Endothelial cell of umbilical vein (primary cell): ENCODE data around the gene TIMP4. TPM values are rescaled to one million over a fixed set of nuclear protein-coding genes. Genes with fewer than 3 reads are reported as not detected.

ENCODE experiments used
- BruUV-seq: library from RNA; stranded (reverse); fragments of 400-500 nt; replicated peaks from 2 replicates; lab custom pipeline; 2021; lab: Mats Ljungman, UMichigan
- CTCF ChIA-PET: fragments of 300-600, 350-600 bp; sonication (Branson Sonifier 250); formaldehyde crosslinking; loops from one replicate; lab custom pipeline; 2021; ENCODE audit warnings: antibody characterized with exemption, inconsistent platforms; lab: Charles Lee
- POLR2A ChIA-PET: fragments of 300-600, 350-600 bp; sonication (Branson Sonifier 250); formaldehyde crosslinking; loops from one replicate; lab custom pipeline; 2021; ENCODE audit warnings: antibody characterized with exemption, inconsistent platforms; lab: Charles Lee
- DNase-seq: peaks from one replicate; pipeline ENCODE4 v3.0.0-alpha.2; 2011; ENCODE audit warnings: low read depth, low spot score
- FAIRE-seq: peaks from 2 replicates; lab custom pipeline; 2011; peaks lifted over from hg19 to GRCh38; lab: Jason Lieb, UNC
- H2AFZ ChIP-seq: 2 replicates; pipeline ENCODE4 v1.6.0; 2012; ENCODE audit warnings: low read depth, low read length, control low read depth, inconsistent platforms
- H3K27ac ChIP-seq: 2 replicates; pipeline ENCODE4 v1.5.1; 2011; ENCODE audit warnings: low read depth, mild to moderate bottlenecking, control low read depth, low read length, moderate library complexity; ENCODE audit not compliant: insufficient read depth
- H3K27me3 ChIP-seq, 2 experiments: 2 replicates each; pipeline versions ENCODE4 v1.6.0 to v1.6.1; 2011; ENCODE audit warnings: low read length in 2 of 2, mixed read lengths in 1 of 2; ENCODE audit not compliant: control insufficient read depth in 2 of 2, insufficient read depth in 2 of 2
- H3K36me3 ChIP-seq, 2 experiments: 2 replicates in 1 of 2; 3 replicates in 1 of 2; pipeline ENCODE4 v1.5.1; 2011; ENCODE audit warnings: low read length in 2 of 2, mild to moderate bottlenecking in 1 of 2, moderate library complexity in 1 of 2; ENCODE audit not compliant: control insufficient read depth in 2 of 2, insufficient read depth in 2 of 2; ENCODE audit errors: extremely low read depth in 1 of 2
- H3K4me1 ChIP-seq: 3 replicates; pipeline ENCODE4 v1.5.1; 2011; ENCODE audit warnings: mild to moderate bottlenecking, low read length; ENCODE audit not compliant: control insufficient read depth, insufficient read depth; ENCODE audit errors: extremely low read depth
- H3K4me2 ChIP-seq: 2 replicates; pipeline ENCODE4 v1.6.1; 2011; ENCODE audit warnings: low read length, control low read depth, mixed read lengths; ENCODE audit not compliant: insufficient read depth
- H3K4me3 ChIP-seq, 3 experiments: fragments of 200-600 bp in 1 of 3; sonication (generic), shearing (Covaris generic) in 1 of 3; replicated peaks in 1 of 3; 2 replicates each; pipeline ENCODE4 v1.5.1; 2011 to 2016; ENCODE audit warnings: control low read depth in 3 of 3, low read length in 3 of 3, mild to moderate bottlenecking in 2 of 3, inconsistent platforms in 1 of 3, low read depth in 1 of 3, moderate library complexity in 1 of 3; ENCODE audit not compliant: insufficient read depth in 1 of 3
- H3K79me2 ChIP-seq: 2 replicates; pipeline ENCODE4 v1.6.0; 2012; ENCODE audit warnings: low read length, inconsistent platforms; ENCODE audit not compliant: control insufficient read depth, insufficient read depth
- H3K9ac ChIP-seq: replicated peaks from 2 replicates; pipeline ENCODE3; 2011; ENCODE audit warnings: low read length, control low read depth; ENCODE audit not compliant: insufficient read depth; ENCODE audit errors: extremely low read depth
- H3K9me1 ChIP-seq: replicated peaks from 3 replicates; pipeline ENCODE4 v1.6.0; 2011; ENCODE audit warnings: mild to moderate bottlenecking, low read length; ENCODE audit not compliant: control insufficient read depth, insufficient read depth; ENCODE audit errors: extremely low read depth
- H3K9me3 ChIP-seq: replicated peaks from 2 replicates; pipeline ENCODE4 v1.5.1; 2012; ENCODE audit warnings: low read length, inconsistent platforms; ENCODE audit not compliant: control insufficient read depth, insufficient read depth
- H4K20me1 ChIP-seq: replicated peaks from 2 replicates; pipeline ENCODE3; 2011; ENCODE audit warnings: mild to moderate bottlenecking, low read length; ENCODE audit not compliant: control insufficient read depth, insufficient read depth; ENCODE audit errors: extremely low read depth
- EZH2 ChIP-seq: IDR thresholded peaks from 2 replicates; pipeline ENCODE4 v1.6.1; 2012; ENCODE audit warnings: borderline replicate concordance, low read depth, mild to moderate bottlenecking, moderate library complexity, low read length, inconsistent platforms; ENCODE audit not compliant: severe bottlenecking
- FOS ChIP-seq: IDR thresholded peaks from 2 replicates; pipeline ENCODE4 v1.6.1; 2011; ENCODE audit warnings: mild to moderate bottlenecking, low read length, moderate library complexity, borderline replicate concordance; ENCODE audit not compliant: insufficient read depth
- GATA2 ChIP-seq: IDR thresholded peaks from 2 replicates; pipeline ENCODE4 v1.7.0; 2011; ENCODE audit warnings: low read depth, mild to moderate bottlenecking, moderate library complexity, mixed read lengths, low read length; ENCODE audit not compliant: insufficient read length, insufficient read depth
- JUN ChIP-seq: IDR thresholded peaks from 2 replicates; pipeline ENCODE4 v1.6.1; 2011; ENCODE audit warnings: borderline replicate concordance, low read depth; ENCODE audit not compliant: insufficient read length, insufficient read depth
- MAX ChIP-seq: IDR thresholded peaks from 2 replicates; pipeline ENCODE4 v1.6.1; 2011; ENCODE audit not compliant: insufficient read depth, insufficient read length
- POLR2A ChIP-seq: IDR thresholded peaks from 2 replicates; pipeline ENCODE4 v1.6.1; 2012; ENCODE audit warnings: low read depth, mild to moderate bottlenecking, control low read depth, low read length
- POLR2AphosphoS5 ChIP-seq: IDR thresholded peaks from 2 replicates; pipeline ENCODE4 v1.6.1; 2012; ENCODE audit warnings: low read depth, mild to moderate bottlenecking, control low read depth, low read length, moderate library complexity; ENCODE audit not compliant: insufficient read depth
- dilution Hi-C: fragments of 300-500 bp; cut with MboI; formaldehyde crosslinking; loops from one replicate; pipeline ENCODE4 v1.15.0; 2019; ENCODE audit warnings: low sequenced_read_pairs; ENCODE audit not compliant: extremely low pct_ligation_motif_present
- intact Hi-C: fragments of 100-400 bp; cut with micrococcal nuclease; formaldehyde crosslinking; loops from one replicate; pipeline ENCODE4 v1.10.0; 2022
- polyA plus RNA-seq, 4 experiments: library from polyadenylated mRNA; depleted of rRNA in 3 of 4; stranded (reverse) in 3 of 4; unstranded in 1 of 4; fragments of >200 nt; gene quantifications; 2 replicates each; pipeline versions ENCODE4 v1.2.1 to v1.2.3, GENCODE V29; 2011 to 2012; ENCODE audit warnings: missing spikeins in 1 of 4
- total RNA-seq: library from RNA; stranded (reverse); gene quantifications from 2 replicates; pipeline ENCODE4 v1.2.3, GENCODE V29; 2021
- TF ChIP-seq, protein P1 (sequence below), 2 donors: IDR thresholded peaks; 1 replicate in 1 of 2; 2 replicates in 1 of 2; pipeline ENCODE4 v1.5.1; 2011; ENCODE audit warnings: low read length in 2 of 2, mild to moderate bottlenecking in 2 of 2, moderate library complexity in 2 of 2, control low read depth in 1 of 2, inconsistent platforms in 1 of 2, low read depth in 1 of 2; ENCODE audit not compliant: insufficient read depth in 1 of 2; ENCODE audit errors: extremely low read depth in 1 of 2

Gene TIMP4
- total and polyA plus RNA-seq, 2 donors (not counting 3 experiments of a cell fraction or from before 2014, with no cell fraction given) = 0.07 to 0.40 TPM

DNA sequence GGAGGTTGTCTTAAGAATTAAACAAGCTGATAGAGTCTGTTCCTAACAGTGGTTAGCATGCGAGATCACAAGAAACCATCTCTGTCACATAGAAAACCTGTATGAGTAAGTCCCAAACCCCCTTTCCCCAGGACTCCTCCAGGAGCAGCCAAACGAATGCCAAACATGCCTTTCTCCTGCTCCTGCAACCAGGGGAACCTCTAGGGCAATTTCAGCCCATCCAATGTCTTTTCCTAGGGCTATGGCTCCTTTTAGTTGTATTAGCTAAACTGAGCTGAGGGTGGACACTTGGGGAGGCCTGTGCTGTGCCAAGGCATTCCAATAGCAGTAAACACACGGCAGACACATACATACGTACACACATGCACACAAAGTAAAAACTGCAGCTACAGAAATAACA is 36.5 kb upstream of the TIMP4 start:
- intact Hi-C loops (no loop called here), dilution Hi-C loops (no loop called here)
- no TSS peak for BruUV-seq
- no peaks in the 10 kb centered on the region for H3K9me1 ChIP-seq
- POLR2A ChIA-PET = no interaction called here
- H3K79me2 ChIP-seq = no peaks in the 10 kb centered on the region
- DNase-seq (no peak), FAIRE-seq (no peak)
- TF ChIP-seq GATA2 (no peak), POLR2A (no peak), EZH2 (no peak), JUN (no peak), POLR2AphosphoS5 (no peak), MAX (no peak), FOS (no peak)
- TF ChIP-seq, protein P1, sequence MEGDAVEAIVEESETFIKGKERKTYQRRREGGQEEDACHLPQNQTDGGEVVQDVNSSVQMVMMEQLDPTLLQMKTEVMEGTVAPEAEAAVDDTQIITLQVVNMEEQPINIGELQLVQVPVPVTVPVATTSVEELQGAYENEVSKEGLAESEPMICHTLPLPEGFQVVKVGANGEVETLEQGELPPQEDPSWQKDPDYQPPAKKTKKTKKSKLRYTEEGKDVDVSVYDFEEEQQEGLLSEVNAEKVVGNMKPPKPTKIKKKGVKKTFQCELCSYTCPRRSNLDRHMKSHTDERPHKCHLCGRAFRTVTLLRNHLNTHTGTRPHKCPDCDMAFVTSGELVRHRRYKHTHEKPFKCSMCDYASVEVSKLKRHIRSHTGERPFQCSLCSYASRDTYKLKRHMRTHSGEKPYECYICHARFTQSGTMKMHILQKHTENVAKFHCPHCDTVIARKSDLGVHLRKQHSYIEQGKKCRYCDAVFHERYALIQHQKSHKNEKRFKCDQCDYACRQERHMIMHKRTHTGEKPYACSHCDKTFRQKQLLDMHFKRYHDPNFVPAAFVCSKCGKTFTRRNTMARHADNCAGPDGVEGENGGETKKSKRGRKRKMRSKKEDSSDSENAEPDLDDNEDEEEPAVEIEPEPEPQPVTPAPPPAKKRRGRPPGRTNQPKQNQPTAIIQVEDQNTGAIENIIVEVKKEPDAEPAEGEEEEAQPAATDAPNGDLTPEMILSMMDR (IDR thresholded peaks at IDR 0.05; ENCODE audit: extremely low read depth in 1 of 2, insufficient read depth in 1 of 2, low read depth in 1 of 2, low read length in 2 of 2) = no peak
- H3K4me3 ChIP-seq = no peak overlapping the region
- H3K4me2 ChIP-seq = no peak overlapping the region
- no peaks in the 10 kb centered on the region for H4K20me1 ChIP-seq
- no peak overlapping the region for H2AFZ ChIP-seq
- no peaks in the 10 kb centered on the region for H3K9me3 ChIP-seq
- peaks cover 23% of the 10 kb centered on the region for H3K4me1 ChIP-seq
- CTCF ChIA-PET = interaction anchor here (1.2 kb wide), 1 partner anchor 285 kb away, joined by 5 read pairs; no protein-coding TSS in a partner anchor
- H3K36me3 ChIP-seq = no peaks in the 10 kb centered on the region
- no peak overlapping the region for H3K27ac ChIP-seq
- H3K9ac ChIP-seq = no peak overlapping the region
- no peaks in the 10 kb centered on the region for H3K27me3 ChIP-seq
